HepG2 (cell line): ENCODE measurements around the gene AXIN1. TPM values are rescaled to one million over a fixed set of nuclear protein-coding genes. Genes with fewer than 3 reads are reported as not detected.

Experiments used
- ATAC-seq: fragments of 200-7000 bp; cut with Tn5 transposase; 3 replicates; pipeline ENCODE4 v1.9.1; 2020; ENCODE audit warnings: mild to moderate bottlenecking, moderate library complexity
- BruUV-seq: library from RNA; stranded (reverse); fragments of 400-500 nt; replicated peaks from 2 replicates; lab custom pipeline; 2021; lab: Mats Ljungman, UMichigan
- CTCF ChIA-PET: fragments of 300-600 bp; formaldehyde crosslinking; extraction: SDS; loops from one replicate; lab custom pipeline; 2021; ENCODE audit warnings: low total read pairs, inconsistent platforms, low intra/inter-chr PET ratio; lab: Yijun Ruan, JAX
- POLR2A ChIA-PET: fragments of 350-600 bp; sonication (Branson Sonifier 250); formaldehyde crosslinking; loops from one replicate; lab custom pipeline; 2020; ENCODE audit warnings: antibody characterized with exemption, inconsistent platforms; lab: Yijun Ruan, JAX
- DNase-seq: peaks from one replicate; pipeline ENCODE4 v3.0.0-alpha.2; 2015; ENCODE audit warnings: low spot score
- FAIRE-seq: peaks from 3 replicates; lab custom pipeline; 2011; peaks lifted over from hg19 to GRCh38; lab: Jason Lieb, UNC
- H2AFZ ChIP-seq: one replicate; pipeline ENCODE4 v1.6.1; 2011; ENCODE audit warnings: low read length, inconsistent platforms
- H3K27ac ChIP-seq: fragments of 300-600 bp; 3 replicates; pipeline ENCODE4 v1.8.0; 2011; ENCODE audit warnings: mixed run types, mild to moderate bottlenecking, mixed read lengths, low read length, inconsistent platforms; ENCODE audit not compliant: insufficient read depth; ENCODE audit errors: extremely low read length
- H3K27me3 ChIP-seq, 2 experiments: fragments of 200-600 bp in 1 of 2; 2 replicates in 1 of 2; 3 replicates in 1 of 2; pipeline versions ENCODE4 v1.6.0 to v1.8.0; 2011; ENCODE audit warnings: low read length in 2 of 2, mild to moderate bottlenecking in 2 of 2, moderate library complexity in 2 of 2, inconsistent platforms in 1 of 2; ENCODE audit not compliant: insufficient read depth in 2 of 2, control insufficient read depth in 1 of 2
- H3K36me3 ChIP-seq, 2 experiments: fragments of 200-600 bp in 1 of 2; replicated peaks in 1 of 2; 2 replicates in 1 of 2; 3 replicates in 1 of 2; pipeline versions ENCODE4 v1.5.1 to v1.8.0; 2011; ENCODE audit warnings: low read length in 2 of 2, inconsistent platforms in 1 of 2; ENCODE audit not compliant: insufficient read depth in 2 of 2, control insufficient read depth in 1 of 2
- H3K4me1 ChIP-seq: 2 replicates; pipeline ENCODE4 v1.5.1; 2012; ENCODE audit warnings: low read length, inconsistent platforms; ENCODE audit not compliant: insufficient read depth
- H3K4me2 ChIP-seq: 2 replicates; pipeline ENCODE4 v1.6.0; 2011; ENCODE audit warnings: low read depth, low read length, inconsistent platforms
- H3K4me3 ChIP-seq, 3 experiments: fragments of 200-600 bp in 1 of 3; sonication (generic), shearing (Covaris generic) in 1 of 3; replicated peaks in 1 of 3; 2 replicates each; pipeline ENCODE4 v1.5.1; 2011 to 2016; ENCODE audit warnings: low read length in 3 of 3, inconsistent platforms in 2 of 3, low read depth in 2 of 3, mild to moderate bottlenecking in 2 of 3, control low read depth in 1 of 3, mixed read lengths in 1 of 3; ENCODE audit not compliant: insufficient read depth in 1 of 3
- H3K79me2 ChIP-seq: one replicate; pipeline ENCODE4 v1.6.1; 2011; ENCODE audit warnings: low read length, inconsistent platforms; ENCODE audit not compliant: insufficient read depth
- H3K9ac ChIP-seq: 2 replicates; pipeline ENCODE4 v1.6.0; 2011; ENCODE audit warnings: mild to moderate bottlenecking, low read depth, low read length, inconsistent platforms; ENCODE audit not compliant: insufficient read depth
- H3K9me3 ChIP-seq: 2 replicates; pipeline ENCODE4 v1.5.1; 2012; ENCODE audit warnings: mild to moderate bottlenecking, low read length
- H4K20me1 ChIP-seq: 2 replicates; pipeline ENCODE4 v1.6.0; 2011; ENCODE audit warnings: inconsistent platforms, mild to moderate bottlenecking, low read length, moderate library complexity; ENCODE audit not compliant: insufficient read depth
- GFI1 ChIP-seq: sonication (generic); formaldehyde crosslinking; IDR thresholded peaks from 2 replicates; pipeline ENCODE4 v1.5.0; 2020; ENCODE audit warnings: missing genetic modification reagents, mild to moderate bottlenecking, borderline replicate concordance
- LRRFIP1 ChIP-seq: sonication (generic); formaldehyde crosslinking; conservative IDR thresholded peaks from 2 replicates; pipeline ENCODE4 v1.4.0; 2020; ENCODE audit warnings: missing genetic modification reagents
- NFYC ChIP-seq: IDR thresholded peaks from 2 replicates; pipeline ENCODE4 v1.6.1; 2016; ENCODE audit warnings: missing genetic modification reagents, missing compliant biosample characterization
- PBX3 ChIP-seq: sonication (generic); formaldehyde crosslinking; IDR thresholded peaks from 2 replicates; pipeline ENCODE4 v1.8.1; 2023; ENCODE audit warnings: missing genetic modification reagents, inconsistent platforms, borderline replicate concordance
- PRDM4 ChIP-seq: sonication (generic); formaldehyde crosslinking; IDR thresholded peaks from 2 replicates; pipeline ENCODE4 v1.9.0; 2021; ENCODE audit warnings: missing genetic modification reagents, borderline replicate concordance
- ZFX ChIP-seq: sonication (generic); formaldehyde crosslinking; IDR thresholded peaks from 2 replicates; pipeline ENCODE4 v1.4.0; 2020; ENCODE audit warnings: mild to moderate bottlenecking, low read depth, missing genetic modification reagents, moderate library complexity
- ZFY ChIP-seq: sonication (generic); formaldehyde crosslinking; IDR thresholded peaks from 2 replicates; pipeline ENCODE4 v1.4.0; 2020; ENCODE audit warnings: missing genetic modification reagents
- ZNF224 ChIP-seq: sonication (generic); formaldehyde crosslinking; IDR thresholded peaks from 2 replicates; pipeline ENCODE4 v1.5.0; 2020; ENCODE audit warnings: mild to moderate bottlenecking, missing genetic modification reagents
- ZNF7 ChIP-seq: IDR thresholded peaks from 2 replicates; pipeline ENCODE4 v1.6.1; 2016; ENCODE audit warnings: missing biosample characterization, missing genetic modification reagents
- WGBS: methylation state at CpG from one replicate; pipeline ENCODE4 v1.1.6; 2017; ENCODE audit warnings: low lambda C conversion rate; 5-methylcytosine and 5-hydroxymethylcytosine counted together
- in situ Hi-C: cut with HindIII; loops from 2 replicates; pipeline ENCODE4 v1.10.0; 2017; ENCODE audit warnings: low pct_unique_long_range_greater_than_20kb; ENCODE audit not compliant: extremely low pct_ligation_motif_present
- intact Hi-C: fragments of 100-400 bp; cut with micrococcal nuclease; formaldehyde crosslinking; loops from one replicate; pipeline ENCODE4 v1.10.0; 2022; ENCODE audit not compliant: unreplicated experiment
- polyA plus RNA-seq, 8 experiments: library from polyadenylated mRNA; depleted of rRNA in 3 of 8; stranded (reverse) in 7 of 8; unstranded in 1 of 8; fragments of >200 nt; fragmentation: Illumina TruSeq in 4 of 8; extraction: Trizol in 4 of 8; gene quantifications; 2 replicates each; pipeline versions ENCODE4 v1.2.1 to v1.2.3, GENCODE V29; 2011 to 2016; ENCODE audit warnings: low read depth in 4 of 8, missing spikeins in 1 of 8, mixed read lengths in 1 of 8; ENCODE audit not compliant: insufficient read depth in 1 of 8
- total RNA-seq, 5 experiments: library from RNA; depleted of rRNA; stranded (reverse); fragments of >200 nt; fragmentation: Illumina TruSeq; extraction: Trizol; gene quantifications; 2 replicates each; pipeline ENCODE4 v1.2.3, GENCODE V29; 2016; ENCODE audit warnings: low read depth in 1 of 5

Gene AXIN1
- total and polyA plus RNA-seq, 2 of the 13 experiments (the other 11 are each of a cell fraction or from before 2014, with no cell fraction given), result 24.0 to 26.0 TPM

GRCh38 chr16:309476-309875 is 43.0 kb downstream of the AXIN1 start:
- H3K27ac ChIP-seq, result no peak overlapping the region
- in situ Hi-C loops (no loop called here), intact Hi-C loops (no loop called here)
- no peak for DNase-seq
- H3K4me2 ChIP-seq, result no peak overlapping the region
- ChIA-PET CTCF (no interaction called here), POLR2A (no interaction called here)
- no peak overlapping the region for H2AFZ ChIP-seq
- BruUV-seq, result no TSS peak
- ATAC-seq, result no peak
- H3K9me3 ChIP-seq, result no peaks in the 10 kb centered on the region
- H3K27me3 ChIP-seq, result no peaks in the 10 kb centered on the region
- H3K36me3 ChIP-seq, result peaks cover 31 to 73% of the 10 kb centered on the region in 2 experiments
- no peaks in the 10 kb centered on the region for H3K4me1 ChIP-seq
- H3K79me2 ChIP-seq, result peaks cover 2% of the 10 kb centered on the region
- H3K9ac ChIP-seq, result no peak overlapping the region
- no peak for TF ChIP-seq ZFY (CRISPR knock-in tag)
- TF ChIP-seq NFYC (CRISPR knock-in tag), result no peak
- no peak for TF ChIP-seq PRDM4 (CRISPR knock-in tag)
- TF ChIP-seq LRRFIP1 (CRISPR knock-in tag), result no peak
- TF ChIP-seq ZNF7 (CRISPR knock-in tag), result no peak
- TF ChIP-seq ZNF224 (CRISPR knock-in tag), result no peak
- no peak for TF ChIP-seq GFI1 (CRISPR knock-in tag)
- no peak for TF ChIP-seq ZFX
- TF ChIP-seq PBX3 (CRISPR knock-in tag), result no peak
- WGBS, result 100% methylated on average over 2 of the region's 7 CpGs
- no peak for FAIRE-seq
- H4K20me1 ChIP-seq, result peaks cover 12% of the 10 kb centered on the region; the same call in 1 of the 2 replicates
- H3K4me3 ChIP-seq, result no peak overlapping the region
